HG03342 (cell line): ENCODE data around the gene SYNGR3.
"Not testable (repeated sequence)": the region's sequence is repeated elsewhere in the genome, so short reads cannot be mapped to it uniquely, and the experiment has no call there.

Experiments
- ATAC-seq: cut with Tn5 transposase; IDR thresholded peaks from one replicate; pipeline ENCODE4 v1.9.1; 2021; ENCODE audit warnings: mild to moderate bottlenecking, moderate library complexity; ENCODE audit not compliant: unreplicated experiment

The SYNGR3 gene, protein sequence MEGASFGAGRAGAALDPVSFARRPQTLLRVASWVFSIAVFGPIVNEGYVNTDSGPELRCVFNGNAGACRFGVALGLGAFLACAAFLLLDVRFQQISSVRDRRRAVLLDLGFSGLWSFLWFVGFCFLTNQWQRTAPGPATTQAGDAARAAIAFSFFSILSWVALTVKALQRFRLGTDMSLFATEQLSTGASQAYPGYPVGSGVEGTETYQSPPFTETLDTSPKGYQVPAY

DNA sequence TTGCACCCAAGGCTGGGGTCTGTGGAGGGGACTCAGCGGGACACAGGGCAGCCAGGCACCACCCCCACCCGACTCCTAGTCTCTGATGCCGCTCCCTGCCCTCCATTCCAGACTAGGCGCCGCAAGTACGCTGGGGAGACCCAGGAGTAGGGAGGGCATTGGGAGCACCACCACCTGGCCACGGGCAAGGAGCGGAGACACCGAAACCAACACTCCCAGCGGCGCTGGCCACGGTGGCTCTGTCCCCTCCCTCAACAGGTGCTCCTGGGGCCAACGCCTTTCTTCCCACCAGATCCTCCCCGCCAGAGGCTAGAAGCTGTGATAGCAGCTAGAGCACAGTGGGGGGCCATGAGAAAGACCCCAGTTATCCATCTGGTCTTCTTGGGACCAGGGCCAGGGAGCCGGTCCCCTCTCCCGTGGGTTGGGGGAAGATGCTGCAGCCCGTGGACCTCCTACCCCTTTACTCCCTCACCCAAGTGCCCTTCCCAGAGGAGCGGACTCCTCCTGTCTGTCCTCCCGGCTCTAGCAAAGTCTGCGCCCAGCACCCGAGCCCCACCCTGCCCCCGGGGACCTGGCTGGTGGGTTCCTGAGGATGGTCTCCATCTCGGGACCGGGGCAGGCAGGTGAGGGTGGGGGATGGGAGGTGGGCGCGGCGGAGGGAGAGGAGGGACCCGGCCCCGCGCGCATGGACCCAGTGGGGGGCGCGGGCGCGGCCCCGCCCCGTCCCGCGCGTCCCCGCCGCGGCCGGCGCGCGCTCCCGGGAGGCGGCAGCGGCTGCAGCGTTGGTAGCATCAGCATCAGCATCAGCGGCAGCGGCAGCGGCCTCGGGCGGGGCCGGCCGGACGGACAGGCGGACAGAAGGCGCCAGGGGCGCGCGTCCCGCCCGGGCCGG is at the start of gene SYNGR3:
SYNGR3 (plus strand) TSS at position 762 of the 892 bp plus-strand sequence. CDS start 133 bp downstream, outside the sequence.
- no peak for ATAC-seq

DNA sequence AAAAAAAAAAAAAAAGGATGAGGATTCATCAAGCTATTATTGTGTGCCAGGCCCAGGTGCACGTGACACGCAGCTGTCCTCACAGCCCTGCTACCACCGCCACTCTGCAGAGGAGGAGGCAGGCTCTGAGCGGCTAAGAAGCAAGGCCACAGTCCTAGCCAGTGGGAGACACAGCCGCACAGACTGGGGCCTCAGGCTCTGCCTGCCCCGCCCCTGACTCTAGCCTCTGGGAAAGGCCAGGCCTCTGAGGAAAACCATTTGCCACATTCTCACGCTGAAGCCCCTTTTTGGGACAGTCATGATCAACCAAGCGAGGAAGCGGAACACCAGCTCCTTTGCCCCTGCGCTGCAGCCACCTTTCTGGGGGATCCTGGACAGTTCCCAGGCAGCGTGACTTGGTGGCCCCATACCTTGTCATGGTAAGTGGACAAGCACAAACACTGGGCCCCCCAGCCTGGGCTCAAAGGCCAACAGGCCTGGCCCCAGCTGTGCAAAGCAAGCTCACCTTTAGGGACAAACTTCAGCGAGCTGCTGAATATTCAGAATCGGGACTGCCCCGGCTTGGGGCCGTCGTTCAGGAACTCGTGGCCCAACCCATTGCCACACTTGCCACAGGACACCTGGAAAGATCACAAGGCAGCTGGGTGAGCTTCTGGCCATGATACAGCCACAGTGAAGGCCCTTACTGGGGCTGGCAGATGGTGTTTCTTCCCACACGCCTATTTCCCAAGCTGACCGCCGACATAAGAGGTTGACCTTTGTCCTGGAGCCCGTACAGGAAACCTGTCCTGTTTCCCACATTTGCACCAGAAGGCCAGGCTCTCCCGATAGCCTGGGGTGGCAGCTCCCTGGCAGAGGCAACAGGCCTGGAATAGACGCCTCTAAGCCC is 49.3 kb upstream of the SYNGR3 start:
- no peak for ATAC-seq

DNA sequence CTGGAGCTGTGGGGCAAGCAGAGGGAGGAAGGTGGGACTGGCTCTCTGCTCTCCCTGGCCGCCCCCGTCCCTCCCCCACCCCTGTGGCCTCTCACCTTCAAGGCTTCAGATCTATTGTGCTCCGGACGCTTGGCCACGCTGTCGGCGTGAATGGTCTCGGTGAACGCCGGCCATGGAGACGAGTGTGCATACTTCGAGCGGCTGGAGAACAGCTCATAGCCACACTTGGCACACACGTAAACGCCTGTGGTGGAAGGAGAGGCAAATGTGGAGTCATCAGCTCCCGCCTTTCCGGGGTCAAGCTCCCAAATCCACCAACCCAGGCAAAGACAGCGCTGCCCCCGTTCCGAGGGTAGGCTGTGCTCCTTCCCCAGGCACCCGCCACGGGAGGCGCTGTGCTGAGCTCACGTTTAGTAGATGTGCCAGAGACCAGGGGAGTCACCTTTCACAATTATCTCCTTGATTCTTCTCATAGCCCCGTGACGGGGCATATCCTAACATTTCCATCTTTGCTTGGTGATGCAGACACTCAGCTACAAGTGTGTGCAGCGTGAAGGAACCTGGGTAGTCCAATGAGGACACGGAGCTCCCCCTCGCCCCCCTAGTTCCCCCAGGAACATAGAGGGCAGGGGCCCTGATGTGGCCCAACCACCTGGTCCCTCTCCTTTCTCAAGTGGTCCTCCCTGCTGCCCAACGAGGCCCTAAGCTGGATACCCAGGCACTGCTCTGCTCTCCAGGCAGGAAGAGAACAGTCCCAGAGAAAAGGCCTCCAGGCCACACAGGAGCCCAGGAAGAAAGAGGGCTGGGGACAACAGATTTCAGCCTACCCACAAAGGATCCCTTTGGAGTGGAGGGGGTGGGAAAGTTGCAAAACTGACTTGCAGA is 48.4 kb upstream of the SYNGR3 start:
- ATAC-seq = no peak

DNA sequence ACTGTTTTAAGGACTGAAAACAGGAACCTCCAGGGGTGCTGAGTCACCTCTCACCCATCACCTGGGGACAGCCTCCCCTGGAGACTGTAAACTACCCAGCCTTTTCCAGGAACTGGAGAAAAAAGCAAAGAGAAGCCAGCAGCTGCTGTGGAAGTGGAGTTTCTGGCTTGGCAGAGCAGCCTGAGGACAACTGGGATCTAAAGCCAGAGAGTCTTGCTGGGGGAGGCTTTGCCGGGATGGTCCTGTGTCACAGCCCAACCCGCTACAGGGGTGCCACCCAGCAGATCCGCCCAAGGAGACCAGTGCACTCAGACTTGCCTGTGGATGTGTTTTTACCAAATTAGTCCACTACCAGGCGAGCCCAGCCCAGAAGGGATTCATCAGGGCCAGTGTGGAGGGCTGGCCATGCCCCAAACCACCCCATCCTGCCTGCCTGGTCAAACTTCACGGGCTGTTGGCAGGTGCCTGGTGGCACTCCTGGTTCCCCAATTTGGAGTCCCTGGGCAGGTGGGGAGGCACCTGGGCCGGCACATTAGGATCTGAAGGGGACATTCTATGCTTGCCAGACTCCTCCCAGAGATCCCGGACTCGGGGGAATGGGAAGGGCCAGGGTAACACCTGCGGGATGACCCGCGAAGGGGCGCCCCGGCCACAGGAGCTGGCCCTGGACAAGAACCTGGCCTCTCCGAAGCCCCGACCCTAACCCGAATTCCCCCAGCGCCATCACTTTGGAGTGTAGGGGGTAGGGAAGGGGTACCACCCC is 47.5 kb upstream of the SYNGR3 start:
- ATAC-seq = no peak

DNA sequence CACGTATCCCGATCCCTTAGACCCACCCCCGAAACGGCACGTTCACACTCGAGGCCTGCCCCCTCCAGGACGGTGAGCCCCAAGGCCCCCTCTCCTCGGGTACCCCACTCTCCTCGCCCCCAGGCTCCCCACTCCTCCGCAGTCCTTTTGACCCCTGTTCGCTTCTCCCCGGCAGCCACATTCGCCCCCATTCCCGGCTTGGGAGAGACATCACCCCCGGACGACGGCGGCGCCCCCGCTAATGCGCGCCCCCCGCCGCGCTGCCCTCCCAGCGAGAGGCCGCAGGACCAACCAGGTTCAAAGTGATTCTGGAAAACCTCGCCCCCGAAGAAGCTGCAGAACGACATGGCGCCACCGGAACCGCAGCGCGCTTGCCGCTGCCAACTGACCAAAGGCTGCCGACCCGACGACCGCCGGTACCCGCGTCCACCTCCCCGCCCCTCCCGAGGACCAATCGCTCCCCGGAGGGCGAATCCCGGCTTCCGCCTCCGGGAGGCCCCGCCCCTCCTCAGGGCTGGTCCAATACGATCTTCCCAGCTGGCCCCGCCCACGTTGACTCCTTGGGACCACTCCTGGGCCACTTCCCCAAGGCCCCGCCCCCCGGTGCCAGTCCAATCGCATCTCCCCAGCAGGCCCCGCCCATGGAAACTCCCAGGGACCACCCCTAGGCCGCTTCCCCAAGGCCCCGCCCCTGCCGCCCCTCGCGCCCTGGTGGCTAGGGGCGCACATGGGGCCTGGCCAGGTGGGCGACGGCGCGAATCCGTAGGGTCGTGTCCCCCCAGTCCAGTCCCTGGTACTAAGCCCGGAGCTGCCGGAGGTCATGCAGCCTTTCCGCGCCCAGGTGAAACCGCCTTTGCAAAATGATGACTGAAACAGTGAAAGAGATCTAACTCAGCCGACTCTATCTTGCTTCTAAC is 46.7 kb upstream of the SYNGR3 start, which contains the start of gene MSRB1:
MSRB1 (minus strand) TSS at position 390 of the 917 bp plus-strand sequence; CDS start at position 347, 43 bp downstream.
- peak; percentile 89 for ATAC-seq

DNA sequence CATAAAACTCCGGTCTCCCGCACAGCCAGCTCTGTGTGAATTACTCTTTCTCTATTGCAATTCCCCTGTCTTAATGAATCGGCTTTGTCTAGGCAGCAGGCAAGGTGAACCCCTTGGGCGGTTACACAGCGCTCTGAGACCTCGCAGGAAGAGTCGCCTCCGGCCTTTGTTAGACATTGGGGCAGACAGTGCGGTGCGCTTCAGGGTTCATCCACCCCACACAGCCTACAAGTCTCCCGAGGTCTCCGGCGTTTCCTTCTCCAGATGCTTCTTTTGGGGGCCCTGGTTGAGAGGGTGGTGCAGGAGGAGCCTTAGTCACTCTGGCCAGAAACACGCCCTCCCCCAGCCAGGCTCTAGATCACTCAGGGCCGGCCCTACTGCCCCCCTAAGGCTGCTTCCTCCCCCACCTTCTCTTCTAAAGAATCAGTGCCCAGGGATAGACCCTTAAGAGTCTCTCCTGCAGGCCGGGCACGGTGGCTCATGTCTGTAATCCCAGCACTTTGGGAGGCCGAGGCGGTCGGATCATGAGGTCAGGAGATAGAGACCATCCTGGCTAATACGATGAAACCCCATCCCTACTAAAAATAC is 45.1 kb upstream of the SYNGR3 start:
- no peak for ATAC-seq

DNA sequence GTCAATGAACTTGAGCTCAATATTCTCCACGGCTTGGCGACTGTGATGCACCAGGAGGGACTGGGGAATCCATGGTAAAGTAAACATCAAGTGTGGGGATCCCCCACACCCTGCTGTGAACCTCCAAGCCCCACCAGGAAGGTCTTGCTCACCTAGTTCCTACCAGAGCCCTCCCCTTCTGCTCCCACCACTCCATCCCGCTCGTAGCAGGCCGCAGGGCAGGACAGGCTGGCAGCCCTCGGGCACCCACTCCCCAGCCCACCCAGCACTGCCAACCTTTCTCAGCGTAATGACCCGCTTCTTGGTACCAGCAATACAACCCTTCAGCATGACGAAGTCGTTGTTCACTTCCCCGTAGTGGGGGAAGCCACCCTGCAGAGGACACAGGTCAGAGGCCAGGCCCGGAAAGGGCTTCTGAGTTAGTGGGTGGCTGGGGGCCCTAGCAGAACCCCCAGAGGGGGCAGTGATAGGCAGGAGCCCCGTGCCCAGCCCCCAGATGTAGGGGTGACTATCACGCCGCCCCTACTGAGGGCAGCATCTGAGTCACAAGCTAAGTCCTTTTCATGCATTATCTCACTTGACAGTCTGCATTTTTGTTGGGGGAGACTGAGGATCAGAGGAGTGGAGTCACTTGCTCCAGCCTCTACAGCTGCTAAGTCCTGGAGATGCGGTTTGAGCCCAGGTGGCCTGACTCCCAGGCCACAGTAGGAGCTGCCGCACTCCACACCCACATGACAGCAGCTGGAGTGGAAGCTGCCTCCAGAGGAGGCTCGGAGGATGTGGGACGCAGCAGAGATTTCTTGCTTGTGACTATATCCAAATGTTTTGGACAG is 44.0 kb upstream of the SYNGR3 start:
- ATAC-seq = no peak

DNA sequence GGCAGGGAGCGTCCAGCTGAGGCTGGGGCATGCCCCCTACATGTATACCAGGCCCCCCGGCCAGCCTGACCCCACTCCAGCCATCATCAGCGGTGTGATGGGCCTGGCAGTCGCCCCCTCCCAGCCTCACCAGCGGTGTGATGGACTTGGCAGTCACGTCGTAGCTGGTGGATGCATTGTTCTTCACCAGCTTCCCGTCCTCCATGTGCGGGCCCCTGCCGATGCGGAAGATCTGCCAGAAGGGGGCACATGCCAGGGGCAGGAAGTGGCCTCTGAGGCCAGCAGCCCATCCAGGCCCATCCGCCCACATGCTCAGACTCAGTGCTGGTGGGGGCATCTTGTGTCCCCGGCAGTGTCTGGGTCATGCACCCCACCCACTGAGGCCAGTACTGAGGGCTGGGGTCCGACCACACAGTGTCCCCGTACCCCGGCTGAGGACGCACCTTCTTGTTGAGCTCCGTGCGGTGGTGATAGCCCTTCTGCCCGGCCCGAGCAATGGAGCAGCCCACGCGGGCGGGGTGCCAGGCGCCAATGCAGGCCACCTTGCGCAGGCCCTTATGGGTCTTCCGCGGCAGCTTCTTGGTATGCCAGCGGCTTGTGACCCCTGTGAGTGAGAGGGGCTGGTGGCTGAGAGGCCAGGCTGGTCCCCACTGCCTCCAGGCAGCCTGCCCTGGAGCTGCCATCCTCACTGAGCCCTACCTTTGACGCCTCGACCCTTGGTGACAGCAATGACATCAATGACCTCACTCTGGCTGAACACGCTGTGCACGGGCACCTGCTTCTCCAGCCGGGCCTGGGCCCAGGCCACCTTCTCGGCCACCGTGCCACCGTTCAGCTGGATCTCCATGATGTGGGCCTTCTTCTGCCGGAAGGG is 43.0 kb upstream of the SYNGR3 start:
- ATAC-seq = no peak

DNA sequence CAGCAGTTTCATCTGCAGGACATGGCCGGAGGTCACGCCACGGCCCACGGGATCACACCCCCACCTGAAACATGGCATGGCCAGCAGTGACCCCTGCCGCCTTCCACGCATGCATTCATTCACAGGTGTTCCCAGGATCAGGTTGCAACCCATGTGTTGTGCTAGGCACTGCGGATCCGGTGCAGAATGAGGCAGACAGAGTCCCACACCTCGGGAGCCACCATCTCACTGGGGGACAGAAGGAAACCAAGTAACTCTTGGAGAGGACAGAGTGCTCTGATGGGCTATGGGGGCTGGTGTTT is 42.5 kb upstream of the SYNGR3 start:
- ATAC-seq = no peak

DNA sequence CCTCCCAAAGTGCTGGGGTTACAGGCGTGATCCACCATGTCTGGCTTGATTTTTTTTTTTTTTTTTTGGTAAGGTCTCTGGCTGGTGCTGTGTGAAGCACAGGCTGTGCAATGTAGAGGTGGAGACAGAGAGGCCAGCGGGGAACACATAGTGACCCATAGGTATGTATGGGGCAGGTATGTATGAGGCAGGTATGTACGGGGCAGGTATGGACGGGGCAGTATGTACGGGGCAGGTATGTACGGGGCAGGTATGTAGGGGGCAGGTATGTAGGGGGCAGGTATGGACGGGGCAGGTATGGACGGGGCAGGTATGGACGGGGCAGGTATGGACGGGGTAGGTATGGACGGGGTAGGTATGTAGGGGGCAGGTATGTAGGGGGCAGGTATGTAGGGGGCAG is 40.3 kb upstream of the SYNGR3 start:
- ATAC-seq = no peak

DNA sequence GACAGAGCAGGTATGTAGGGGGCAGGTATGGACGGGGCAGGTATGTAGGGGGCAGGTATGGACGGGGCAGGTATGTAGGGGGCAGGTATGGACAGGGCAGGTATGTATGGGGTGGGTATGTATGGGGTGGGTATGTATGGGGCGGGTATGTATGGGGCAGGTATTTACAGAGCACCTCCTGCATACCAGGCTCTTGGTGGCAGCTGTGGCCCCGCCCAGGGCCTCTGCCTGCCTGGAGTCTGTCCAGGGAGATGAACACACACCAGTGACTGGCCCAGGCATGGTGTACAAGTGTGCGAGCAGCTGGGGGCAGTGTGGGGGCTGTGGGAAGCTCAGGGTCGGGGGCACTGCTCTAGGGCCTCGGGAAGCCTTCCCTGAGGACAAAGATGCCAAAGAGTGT is 39.7 kb upstream of the SYNGR3 start:
- ATAC-seq = no peak

DNA sequence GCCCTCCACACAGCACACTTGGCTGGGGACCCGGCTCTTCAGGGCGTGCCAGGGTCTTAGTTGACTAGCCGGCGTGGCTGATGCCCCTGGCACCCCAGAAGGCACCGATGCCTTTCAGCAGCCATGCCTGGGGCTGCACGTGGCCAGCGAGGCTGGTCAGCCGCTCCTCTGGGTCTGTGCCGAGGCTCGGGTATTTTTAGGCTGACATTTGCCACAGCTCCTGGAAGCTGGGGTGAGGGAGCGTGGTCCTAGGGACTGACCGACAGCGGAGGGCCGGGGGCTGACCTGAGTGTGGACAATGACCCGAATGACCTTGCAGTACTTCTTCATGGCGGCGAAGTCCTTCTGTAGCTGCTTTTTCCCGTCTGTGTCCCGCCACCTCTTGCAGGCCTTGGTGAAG is 39.2 kb upstream of the SYNGR3 start:
- ATAC-seq = no peak

DNA sequence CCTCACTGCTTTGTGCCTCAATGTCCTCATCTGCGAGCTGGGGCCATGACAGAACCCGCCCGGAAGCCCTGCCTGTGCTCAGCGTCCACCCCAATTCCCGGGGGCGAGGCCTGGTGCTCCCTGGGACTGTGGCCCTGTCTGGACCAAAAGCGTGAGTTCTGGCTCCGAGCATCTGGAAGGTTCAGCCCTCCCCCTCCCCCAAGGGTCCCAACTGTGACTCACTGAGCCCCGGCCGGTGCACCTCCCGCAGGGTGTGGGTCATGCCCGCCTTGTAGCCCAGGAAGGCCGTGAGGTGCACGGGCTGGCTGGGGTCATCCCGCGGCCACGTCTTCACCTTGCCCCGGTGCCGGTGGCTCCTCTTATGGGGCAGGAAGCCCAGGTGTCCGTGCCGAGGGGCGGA is 36.0 kb upstream of the SYNGR3 start:
- no peak for ATAC-seq

DNA sequence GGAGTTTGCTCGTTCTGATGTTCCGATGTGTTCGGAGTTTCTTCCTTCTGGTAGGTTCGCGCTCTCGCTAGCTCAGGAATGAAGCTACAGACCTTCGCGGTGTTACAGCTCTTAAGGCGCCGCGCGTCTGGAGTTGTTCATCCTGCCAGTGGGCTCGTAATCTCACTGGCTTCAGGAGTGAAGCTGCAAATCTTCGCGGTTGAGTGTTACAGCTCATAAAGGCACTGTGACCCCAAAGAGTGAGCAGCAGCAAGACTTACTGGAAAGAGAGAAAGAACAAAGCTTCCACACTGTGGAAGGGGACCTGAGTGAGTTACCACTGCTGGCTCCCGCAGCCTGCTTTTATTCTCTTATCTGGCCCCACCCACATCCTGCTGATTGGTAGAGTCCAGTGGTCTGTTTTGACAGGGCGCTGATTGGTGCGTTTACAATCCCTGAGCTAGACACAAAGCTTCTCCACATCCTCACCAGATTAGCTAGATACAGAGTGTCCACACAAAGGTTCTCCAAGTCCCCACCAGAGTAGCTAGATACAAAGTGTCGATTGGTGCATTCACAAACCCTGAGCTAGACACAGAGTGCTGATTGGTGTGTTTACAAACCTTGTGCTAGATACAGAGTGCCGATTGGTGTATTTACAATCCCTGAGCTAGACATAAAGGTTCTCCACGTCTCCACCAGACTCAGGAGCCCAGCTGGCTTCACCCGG is 32.2 kb upstream of the SYNGR3 start:
- not testable (repeated sequence) for ATAC-seq

DNA sequence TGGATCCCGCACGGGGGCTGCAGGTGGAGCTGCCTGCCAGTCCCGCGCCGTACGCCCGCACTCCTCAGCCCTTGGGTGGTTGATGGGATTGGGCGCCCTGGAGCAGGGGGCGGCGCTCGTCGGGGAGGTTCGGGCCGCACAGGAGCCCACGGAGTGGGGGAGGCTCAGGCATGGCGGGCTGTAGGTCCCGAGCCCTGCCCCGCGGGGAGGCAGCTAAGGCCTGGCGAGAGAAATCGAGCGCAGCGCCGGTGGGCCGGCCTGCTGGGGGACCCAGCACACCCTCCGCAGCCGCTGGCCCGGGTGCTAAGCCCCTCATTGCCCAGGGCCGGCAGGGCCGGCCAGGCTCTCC is 31.7 kb upstream of the SYNGR3 start:
- not testable (repeated sequence) for ATAC-seq

DNA sequence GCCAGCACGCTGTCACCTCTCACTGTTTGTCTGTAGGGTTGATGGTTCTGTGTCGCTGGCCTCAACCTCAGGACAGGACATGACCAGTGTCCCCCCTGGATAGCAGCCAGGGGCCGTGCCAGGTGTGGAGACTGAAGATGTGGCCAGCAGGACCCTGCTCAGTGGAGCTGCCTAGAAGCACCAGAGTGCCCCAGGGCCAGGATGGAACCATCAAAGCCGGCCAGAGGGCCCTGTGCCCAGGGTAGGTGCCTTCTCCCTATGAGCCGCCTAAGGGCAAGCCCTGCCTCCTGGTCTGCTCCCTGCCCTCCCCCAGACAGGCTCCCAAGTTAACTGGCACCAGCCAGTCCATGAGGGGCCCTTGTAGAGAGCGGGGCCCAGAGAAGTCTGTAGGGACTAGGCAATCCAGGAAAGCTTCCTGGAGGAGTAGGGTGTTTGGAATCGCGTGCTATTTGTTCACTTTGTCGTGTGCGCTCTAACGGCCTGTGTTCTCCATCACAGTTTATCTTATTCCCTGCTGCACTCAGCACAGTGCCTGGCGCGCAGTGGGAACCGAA is 31.0 kb upstream of the SYNGR3 start:
- no peak for ATAC-seq
